NOMO-1 (cell line): ENCODE results near the gene CXCL16.

Experiments
- DNase-seq, 2 experiments: peaks; one replicate each; lab custom pipeline; 2025; ENCODE audit not compliant: unreplicated experiment in 2 of 2; lab: John Stamatoyannopoulos, UW

Gene CXCL16

GRCh38 chr17:4739122-4740024, at the start of gene CXCL16, which contains the start of gene ZMYND15:
TSS of gene CXCL16 (minus strand) at chr17:4739928. CDS start at chr17:4739339, 589 bp downstream.
TSS of gene ZMYND15 (plus strand) at chr17:4739833. CDS start at chr17:4740549, 716 bp downstream.
- peak; percentile 31 to 43 for DNase-seq

GRCh38 chr17:4788807-4789700, 49.3 kb upstream of the CXCL16 start, which contains the start of gene GLTPD2:
TSS of gene GLTPD2 (plus strand) at chr17:4788964. CDS start at chr17:4789012, 48 bp downstream.
- no peak for DNase-seq

GRCh38 chr17:4788159-4788806, 48.6 kb upstream of the CXCL16 start:
- DNase-seq, result no peak

GRCh38 chr17:4786516-4786915, 46.8 kb upstream of the CXCL16 start:
- no peak for DNase-seq

GRCh38 chr17:4786106-4786511, 46.4 kb upstream of the CXCL16 start, which contains the start of gene VMO1:
TSS of gene VMO1 (minus strand) at chr17:4786364. CDS start at chr17:4786352, 12 bp downstream.
- no peak for DNase-seq

- no peak for DNase-seq
These were observed 45.8 kb upstream of the CXCL16 start for GRCh38 chr17:4785311-4786105.

- DNase-seq, result no peak
These were observed 42.9 kb upstream of the CXCL16 start for GRCh38 chr17:4782652-4783051.

- no peak for DNase-seq
These were observed 40.7 kb upstream of the CXCL16 start for GRCh38 chr17:4780325-4780955.

GRCh38 chr17:4777969-4778760, 38.4 kb upstream of the CXCL16 start:
- DNase-seq, result no peak

GRCh38 chr17:4772235-4772613, 32.5 kb upstream of the CXCL16 start:
- no peak for DNase-seq

GRCh38 chr17:4771519-4772234, 31.9 kb upstream of the CXCL16 start, which contains the start of gene TM4SF5:
TSS of gene TM4SF5 (plus strand) at chr17:4771886. CDS start at chr17:4771923, 37 bp downstream.
- no peak for DNase-seq

- no peak for DNase-seq
These were observed 29.9 kb upstream of the CXCL16 start for GRCh38 chr17:4769628-4770027.

GRCh38 chr17:4768298-4768697, 28.6 kb upstream of the CXCL16 start:
- DNase-seq, result peak; percentile 48 to 49

GRCh38 chr17:4766723-4767122, 27.0 kb upstream of the CXCL16 start:
- DNase-seq, result no peak

- peak; percentile 37 to 78 for DNase-seq
These were observed 26.5 kb upstream of the CXCL16 start for GRCh38 chr17:4766201-4766600.

- peak in 1 of 2 experiments; percentile 69 for DNase-seq
These were observed 24.9 kb upstream of the CXCL16 start for GRCh38 chr17:4764595-4764994.

- DNase-seq, result peak in 1 of 2 experiments; percentile 58
These were observed 20.1 kb upstream of the CXCL16 start for GRCh38 chr17:4759776-4760236.

- no peak for DNase-seq
These were observed 13.7 kb upstream of the CXCL16 start for GRCh38 chr17:4753392-4753791.
